HCT116 (cell line): ENCODE measurements around the gene UGDH. TPM values are rescaled to one million over a fixed set of nuclear protein-coding genes. Genes with fewer than 3 reads are reported as not detected.
A peak's percentile ranks its signal among the peaks of the same experiment; 100 is the strongest.

Experiments
- ATAC-seq: fragments of 200-7000 bp; cut with Tn5 transposase; 2 replicates; pipeline ENCODE4 v1.9.1; 2020; ENCODE audit warnings: mild to moderate bottlenecking, moderate library complexity
- BruUV-seq: library from RNA; stranded (reverse); fragments of 400-500 nt; replicated peaks from 2 replicates; lab custom pipeline; 2021; lab: Mats Ljungman, UMichigan
- CTCF ChIA-PET: fragments of 300-600 bp; sonication (Branson Sonifier 250); formaldehyde crosslinking; loops from one replicate; lab custom pipeline; 2021; ENCODE audit warnings: antibody characterized with exemption; lab: Charles Lee
- POLR2A ChIA-PET: fragments of 300-600, 350-600 bp; sonication (Branson Sonifier 250); formaldehyde crosslinking; loops from one replicate; lab custom pipeline; 2021; ENCODE audit warnings: antibody characterized with exemption; lab: Charles Lee
- RAD21 ChIA-PET, 2 experiments: fragments of 300-600 bp; sonication (Branson Sonifier 250); formaldehyde crosslinking; loops; one replicate each; lab custom pipeline; 2023; ENCODE audit warnings: low total read pairs in 2 of 2; ENCODE audit not compliant: uncharacterized antibody in 2 of 2, unreplicated experiment in 2 of 2, low non-redundant PET in 1 of 2; lab: Charles Lee
- DNase-seq: peaks from one replicate; pipeline ENCODE4 v3.0.0-alpha.2; 2010; ENCODE audit warnings: low read depth, low spot score
- H2AFZ ChIP-seq: fragments of 200-600 bp; shearing (Covaris generic), sonication (generic); 2 replicates; pipeline ENCODE4 v1.6.1; 2017; ENCODE audit warnings: low read depth, mixed run types, mixed read lengths, antibody characterized with exemption, low read length; ENCODE audit not compliant: poor library complexity, severe bottlenecking
- H3K27ac ChIP-seq: 2 replicates; pipeline ENCODE4 v1.5.1; 2012; ENCODE audit warnings: low read depth, low read length
- H3K27me3 ChIP-seq: fragments of 200-600 bp; sonication (generic); 2 replicates; pipeline ENCODE4 v1.6.1; 2016; ENCODE audit warnings: mixed run types, low read length, mixed read lengths; ENCODE audit not compliant: insufficient read depth
- H3K36me3 ChIP-seq, 2 experiments: fragments of 200-500 bp in 1 of 2; fragments of 200-600 bp in 1 of 2; sonication (Bioruptor generic) in 1 of 2; sonication (generic) in 1 of 2; 2 replicates each; pipeline versions ENCODE4 v1.5.1 to v1.6.1; 2014 to 2016; ENCODE audit warnings: low read length in 2 of 2, inconsistent platforms in 1 of 2, mixed read lengths in 1 of 2, mixed run types in 1 of 2; ENCODE audit not compliant: insufficient read depth in 2 of 2, control insufficient read depth in 1 of 2
- H3K4me1 ChIP-seq, 2 experiments: fragments of 200-600 bp in 1 of 2; sonication (generic) in 1 of 2; 2 replicates each; pipeline versions ENCODE4 v1.5.1 to v1.6.1; 2012 to 2017; ENCODE audit warnings: low read length in 2 of 2, inconsistent platforms in 1 of 2, mild to moderate bottlenecking in 1 of 2, mixed read lengths in 1 of 2, mixed run types in 1 of 2, moderate library complexity in 1 of 2; ENCODE audit not compliant: insufficient read depth in 2 of 2, control insufficient read depth in 1 of 2
- H3K4me2 ChIP-seq: fragments of 200-600 bp; sonication (generic); 2 replicates; pipeline ENCODE4 v1.6.1; 2017; ENCODE audit warnings: mixed run types, low read length, mixed read lengths
- H3K4me3 ChIP-seq, 2 experiments: fragments of 200-600 bp in 1 of 2; sonication (generic) in 1 of 2; replicated peaks in 1 of 2; 2 replicates each; pipeline ENCODE4 v1.5.1; 2011 to 2016; ENCODE audit warnings: low read length in 2 of 2, control low read depth in 1 of 2, low read depth in 1 of 2, mild to moderate bottlenecking in 1 of 2, mixed read lengths in 1 of 2, mixed run types in 1 of 2
- H3K79me2 ChIP-seq: fragments of 200-600 bp; sonication (generic); 2 replicates; pipeline ENCODE4 v1.6.1; 2017; ENCODE audit warnings: mild to moderate bottlenecking, mixed run types, low read length, moderate library complexity, mixed read lengths; ENCODE audit not compliant: insufficient read depth
- H3K9ac ChIP-seq: fragments of 200-600 bp; sonication (generic); 2 replicates; pipeline ENCODE4 v1.6.1; 2016; ENCODE audit warnings: low read length, mixed read lengths
- H3K9me2 ChIP-seq: fragments of 200-600 bp; sonication (generic), shearing (Covaris generic); 2 replicates; pipeline ENCODE4 v1.6.1; 2017; ENCODE audit warnings: mixed run types, mild to moderate bottlenecking, moderate library complexity; ENCODE audit not compliant: insufficient read depth
- H3K9me3 ChIP-seq, 2 experiments: fragments of 200-500 bp in 1 of 2; fragments of 200-600 bp in 1 of 2; sonication (Bioruptor generic) in 1 of 2; sonication (generic) in 1 of 2; 2 replicates each; pipeline ENCODE4 v1.6.1; 2014 to 2017; ENCODE audit warnings: low read length in 2 of 2, mixed read lengths in 2 of 2, inconsistent platforms in 1 of 2, low read depth in 1 of 2, mild to moderate bottlenecking in 1 of 2, mixed run types in 1 of 2, moderate library complexity in 1 of 2; ENCODE audit not compliant: control insufficient read depth in 1 of 2, insufficient read depth in 1 of 2
- H4K20me1 ChIP-seq: fragments of 200-600 bp; sonication (generic), shearing (Covaris generic); 2 replicates; pipeline ENCODE4 v1.6.1; 2017; ENCODE audit warnings: mixed run types, mild to moderate bottlenecking, moderate library complexity; ENCODE audit not compliant: insufficient read depth
- ATF3 ChIP-seq: IDR thresholded peaks from 2 replicates; pipeline ENCODE4 v1.6.1; 2012
- CEBPB ChIP-seq: IDR thresholded peaks from 2 replicates; pipeline ENCODE4 v1.6.1; 2012; ENCODE audit warnings: low read depth
- ELF1 ChIP-seq: IDR thresholded peaks from 2 replicates; pipeline ENCODE4 v1.6.1; 2012; ENCODE audit warnings: low read depth, borderline replicate concordance
- EZH2 ChIP-seq: fragments of 200-600 bp; sonication (generic); IDR thresholded peaks from 2 replicates; pipeline ENCODE4 v1.6.1; 2017; ENCODE audit warnings: antibody characterized with exemption, mixed run types
- EZH2phosphoT487 ChIP-seq: fragments of 200-600 bp; IDR thresholded peaks from 2 replicates; pipeline ENCODE4 v1.6.1; 2018; ENCODE audit warnings: antibody characterized with exemption, borderline replicate concordance
- SP1 ChIP-seq: IDR thresholded peaks from 2 replicates; pipeline ENCODE4 v1.6.1; 2012; ENCODE audit warnings: low read depth
- TCF7L2 ChIP-seq: IDR thresholded peaks from 2 replicates; pipeline ENCODE4 v1.7.0; 2011; ENCODE audit warnings: borderline replicate concordance, inconsistent platforms; ENCODE audit not compliant: insufficient read depth, insufficient read length; ENCODE audit errors: extremely low read depth
- YY1 ChIP-seq: IDR thresholded peaks from 2 replicates; pipeline ENCODE4 v1.6.1; 2011; ENCODE audit warnings: low read length, low read depth, moderate library complexity, mild to moderate bottlenecking; ENCODE audit not compliant: insufficient replicate concordance; ENCODE audit errors: extremely low read depth
- ZNF274 ChIP-seq: fragments of 200-500 bp; sonication (Bioruptor generic); IDR thresholded peaks from 2 replicates; pipeline ENCODE4 v1.6.1; 2014; ENCODE audit warnings: mild to moderate bottlenecking, low read depth, low read length, inconsistent platforms
- intact Hi-C: fragments of 100-400 bp; cut with micrococcal nuclease; formaldehyde crosslinking; loops from 2 replicates; pipeline ENCODE4 v1.10.0; 2022
- total RNA-seq: library from RNA; stranded (reverse); gene quantifications from one replicate; pipeline ENCODE4 v1.2.1, GENCODE V29; 2021; ENCODE audit not compliant: unreplicated experiment
- TF ChIP-seq, protein P1 (sequence below): IDR thresholded peaks from 2 replicates; pipeline ENCODE4 v1.6.1; 2011; ENCODE audit warnings: mild to moderate bottlenecking, low read length, moderate library complexity; ENCODE audit not compliant: insufficient replicate concordance; ENCODE audit errors: extremely low read depth
- TF ChIP-seq, protein P2 (sequence below), 3 experiments: fragments of 200-600 bp in 1 of 3; sonication (generic) in 1 of 3; IDR thresholded peaks in 2 of 3; conservative IDR thresholded peaks in 1 of 3; 2 replicates each; pipeline ENCODE4 v1.5.1; 2012 to 2017; ENCODE audit warnings: low read depth in 2 of 3, low read length in 2 of 3, antibody characterized with exemption in 1 of 3, borderline replicate concordance in 1 of 3, control low read depth in 1 of 3, mild to moderate bottlenecking in 1 of 3, mixed read lengths in 1 of 3, mixed run types in 1 of 3, moderate library complexity in 1 of 3; ENCODE audit not compliant: insufficient read depth in 1 of 3

The UGDH gene
- total RNA-seq, 1 experiment from 2014 or later, result 67.9 TPM

GRCh38 chr4:39456946-39457763 is 70.1 kb downstream of the UGDH start:
- Histone ChIP-seq H3K9me2 (no peaks in the 10 kb centered on the region), H3K36me3 (peaks cover 54 to 62% of the 10 kb centered on the region in 2 experiments), H3K9ac (peak overlapping the region; percentile 96), H2AFZ (no peak overlapping the region), H3K27ac (peak overlapping the region; percentile 97; the same call in 1 of the 2 replicates), H3K79me2 (peaks cover 88% of the 10 kb centered on the region), H4K20me1 (peaks cover 44% of the 10 kb centered on the region), H3K9me3 (no peaks in the 10 kb centered on the region), H3K4me1 (peaks cover 5 to 21% of the 10 kb centered on the region in 2 experiments; a peak in 3 of 4 replicates), H3K4me2 (peak overlapping the region; percentile 89), H3K4me3 (peak overlapping the region; percentile 88 to 97), H3K27me3 (no peaks in the 10 kb centered on the region)
- ATAC-seq (no peak), DNase-seq (no peak)
- ChIA-PET CTCF (no interaction called here), RAD21 (no interaction called here), POLR2A (interaction anchor here (1.7 to 3.2 kb wide), 2 partner anchors 12 to 13 kb away, joined by 4 to 14 read pairs; no protein-coding TSS in a partner anchor)
- intact Hi-C loops, result no loop called here
- BruUV-seq, result no TSS peak
- TF ChIP-seq YY1 (no peak), TCF7L2 (no peak), ATF3 (no peak), ZNF274 (no peak), EZH2 (no peak)

- no peak for TF ChIP-seq SP1
- TF ChIP-seq, protein P1, sequence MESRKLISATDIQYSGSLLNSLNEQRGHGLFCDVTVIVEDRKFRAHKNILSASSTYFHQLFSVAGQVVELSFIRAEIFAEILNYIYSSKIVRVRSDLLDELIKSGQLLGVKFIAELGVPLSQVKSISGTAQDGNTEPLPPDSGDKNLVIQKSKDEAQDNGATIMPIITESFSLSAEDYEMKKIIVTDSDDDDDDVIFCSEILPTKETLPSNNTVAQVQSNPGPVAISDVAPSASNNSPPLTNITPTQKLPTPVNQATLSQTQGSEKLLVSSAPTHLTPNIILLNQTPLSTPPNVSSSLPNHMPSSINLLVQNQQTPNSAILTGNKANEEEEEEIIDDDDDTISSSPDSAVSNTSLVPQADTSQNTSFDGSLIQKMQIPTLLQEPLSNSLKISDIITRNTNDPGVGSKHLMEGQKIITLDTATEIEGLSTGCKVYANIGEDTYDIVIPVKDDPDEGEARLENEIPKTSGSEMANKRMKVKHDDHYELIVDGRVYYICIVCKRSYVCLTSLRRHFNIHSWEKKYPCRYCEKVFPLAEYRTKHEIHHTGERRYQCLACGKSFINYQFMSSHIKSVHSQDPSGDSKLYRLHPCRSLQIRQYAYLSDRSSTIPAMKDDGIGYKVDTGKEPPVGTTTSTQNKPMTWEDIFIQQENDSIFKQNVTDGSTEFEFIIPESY, result no peak
- TF ChIP-seq, protein P2, sequence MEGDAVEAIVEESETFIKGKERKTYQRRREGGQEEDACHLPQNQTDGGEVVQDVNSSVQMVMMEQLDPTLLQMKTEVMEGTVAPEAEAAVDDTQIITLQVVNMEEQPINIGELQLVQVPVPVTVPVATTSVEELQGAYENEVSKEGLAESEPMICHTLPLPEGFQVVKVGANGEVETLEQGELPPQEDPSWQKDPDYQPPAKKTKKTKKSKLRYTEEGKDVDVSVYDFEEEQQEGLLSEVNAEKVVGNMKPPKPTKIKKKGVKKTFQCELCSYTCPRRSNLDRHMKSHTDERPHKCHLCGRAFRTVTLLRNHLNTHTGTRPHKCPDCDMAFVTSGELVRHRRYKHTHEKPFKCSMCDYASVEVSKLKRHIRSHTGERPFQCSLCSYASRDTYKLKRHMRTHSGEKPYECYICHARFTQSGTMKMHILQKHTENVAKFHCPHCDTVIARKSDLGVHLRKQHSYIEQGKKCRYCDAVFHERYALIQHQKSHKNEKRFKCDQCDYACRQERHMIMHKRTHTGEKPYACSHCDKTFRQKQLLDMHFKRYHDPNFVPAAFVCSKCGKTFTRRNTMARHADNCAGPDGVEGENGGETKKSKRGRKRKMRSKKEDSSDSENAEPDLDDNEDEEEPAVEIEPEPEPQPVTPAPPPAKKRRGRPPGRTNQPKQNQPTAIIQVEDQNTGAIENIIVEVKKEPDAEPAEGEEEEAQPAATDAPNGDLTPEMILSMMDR (IDR thresholded peaks at IDR 0.05 in 2 of 3, conservative IDR thresholded peaks at IDR 0.05 in 1 of 3; ENCODE audit: borderline replicate concordance in 1 of 3, insufficient read depth in 1 of 3, low read depth in 2 of 3, low read length in 2 of 3), result no peak
- TF ChIP-seq EZH2phosphoT487, result no peak
- no peak for TF ChIP-seq YY1
- no peak for TF ChIP-seq ELF1
- no peak for TF ChIP-seq CEBPB
- TF ChIP-seq ZNF274, result no peak
- TF ChIP-seq, all 23 proteins: peak for 0
- Histone ChIP-seq H3K4me2 (no peak overlapping the region), H2AFZ (no peak overlapping the region), H3K9me2 (no peaks in the 10 kb centered on the region), H3K9ac (no peak overlapping the region), H3K4me3 (no peak overlapping the region), H3K27ac (no peak overlapping the region), H3K9me3 (no peaks in the 10 kb centered on the region), H3K4me1 (peaks cover 3 to 18% of the 10 kb centered on the region in 2 experiments; a peak in 3 of 4 replicates), H3K36me3 (peaks cover 59 to 78% of the 10 kb centered on the region in 2 experiments), H3K27me3 (no peaks in the 10 kb centered on the region), H4K20me1 (peaks cover 59% of the 10 kb centered on the region), H3K79me2 (peaks cover 78% of the 10 kb centered on the region)
- ChIA-PET RAD21 (no interaction called here), CTCF (no interaction called here), POLR2A (interaction anchor here (0.6 to 1.7 kb wide), 2 partner anchors 11 to 272 kb away, joined by 3 to 4 read pairs; no protein-coding TSS in a partner anchor)
- DNase-seq, result no peak
- ATAC-seq, result no peak
- no TSS peak for BruUV-seq
- intact Hi-C loops, result no loop called here
These were observed 71.8 kb downstream of the UGDH start for GRCh38 chr4:39455486-39455885.
